ENCODE results near the gene RAB40A.
"Not testable (repeated sequence)": the region's sequence is repeated elsewhere in the genome, so short reads cannot be mapped to it uniquely, and the experiment has no call there.

GRCh38 chrX:103493578-103493977 is 25.7 kb downstream of the RAB40A start:
- not testable (repeated sequence) for TF ChIP-seq CTCF (IDR thresholded peaks at IDR 0.05; ENCODE audit: low read depth, low read length); POLR2A (IDR thresholded peaks at IDR 0.05; ENCODE audit: extremely low read depth, insufficient read length); MAX (IDR thresholded peaks at IDR 0.05; ENCODE audit: low read depth, low read length); MYC (IDR thresholded peaks at IDR 0.05; ENCODE audit: low read depth, low read length)

All from NB4 (cell line).